NT2/D1 (cell line): ENCODE data around the gene PIK3R3.

Source experiments
- SUZ12 ChIP-seq: IDR thresholded peaks from 2 replicates; pipeline ENCODE4 v1.6.1; 2011; ENCODE audit not compliant: insufficient read length, insufficient read depth; ENCODE audit errors: extremely low read depth
- YY1 ChIP-seq: IDR thresholded peaks from 2 replicates; pipeline ENCODE4 v1.6.1; 2011; ENCODE audit not compliant: insufficient read length, insufficient read depth
- ZNF274 ChIP-seq: IDR thresholded peaks from 2 replicates; pipeline ENCODE4 v1.6.1; 2011; ENCODE audit warnings: mild to moderate bottlenecking, low read depth, low read length

DNA sequence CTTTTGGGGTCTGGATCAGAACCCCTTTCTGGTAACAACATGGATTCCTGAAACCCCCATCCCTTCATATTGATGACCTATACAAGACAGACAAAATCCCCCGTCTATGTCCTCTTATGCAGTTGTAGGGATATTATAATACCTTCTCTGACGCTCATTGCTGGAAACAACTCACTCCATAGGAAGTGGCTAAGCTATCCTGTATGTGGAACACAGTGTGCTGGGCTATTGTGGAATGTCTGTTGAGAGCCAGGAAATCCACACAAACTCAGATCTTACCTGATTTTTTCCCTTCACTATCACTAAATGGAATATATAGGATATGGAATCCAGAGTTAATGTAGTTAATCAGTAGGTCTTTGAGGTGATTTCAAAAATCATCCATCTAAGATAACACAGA, 17.7 kb upstream of the PIK3R3 start:
- TF ChIP-seq ZNF274 = no peak
- no peak for TF ChIP-seq YY1
- TF ChIP-seq SUZ12 = no peak
